Thoracic aorta (tissue), 2 donors: ENCODE measurements around the gene MCC. TPM values are rescaled to one million over a fixed set of nuclear protein-coding genes. Genes with fewer than 3 reads are reported as not detected.

ENCODE experiments used
- ATAC-seq: fragments of 150-250 bp; one replicate; pipeline ENCODE4 v1.8.0; 2017; ENCODE audit warnings: low read depth; ENCODE audit not compliant: insufficient number of reproducible peaks, low FRiP score
- DNase-seq: peaks from one replicate; pipeline ENCODE4 v3.0.0-alpha.2; 2020; ENCODE audit warnings: low spot score
- H3K27ac ChIP-seq, 2 donors: fragments of 200-600 bp; sonication (generic); 1 replicate in 1 of 2; 2 replicates in 1 of 2; pipeline ENCODE4 v1.5.1; 2016; ENCODE audit warnings: mild to moderate bottlenecking in 2 of 2, moderate library complexity in 2 of 2
- H3K27me3 ChIP-seq: fragments of 200-600 bp; sonication (generic); replicated peaks from 2 replicates; pipeline ENCODE4 v1.6.0; 2016; ENCODE audit warnings: mild to moderate bottlenecking; ENCODE audit not compliant: insufficient read depth
- H3K36me3 ChIP-seq: fragments of 200-600 bp; sonication (generic); one replicate; pipeline ENCODE4 v1.5.1; 2016
- H3K4me1 ChIP-seq, 2 donors: fragments of 200-600 bp; sonication (generic); 1 replicate in 1 of 2; 2 replicates in 1 of 2; pipeline versions ENCODE4 v1.5.1 to v1.6.0; 2016; ENCODE audit warnings: low read depth in 2 of 2, mild to moderate bottlenecking in 1 of 2; ENCODE audit not compliant: control insufficient read depth in 1 of 2
- H3K4me3 ChIP-seq: fragments of 200-600 bp; sonication (generic); 2 replicates; pipeline ENCODE4 v1.5.1; 2016; ENCODE audit warnings: mild to moderate bottlenecking
- H3K9me3 ChIP-seq: fragments of 200-600 bp; sonication (generic); 2 replicates; pipeline ENCODE4 v1.5.1; 2016
- total RNA-seq, 2 donors: library from RNA; depleted of rRNA; stranded (reverse); fragments of >200 nt; gene quantifications; one replicate each; pipeline versions ENCODE4 v1.1.0 to v1.2.3, GENCODE V29; 2016
- TF ChIP-seq, protein P1 (sequence below): fragments of 200-600 bp; sonication (generic); IDR thresholded peaks from one replicate; pipeline ENCODE4 v1.5.1; 2019; ENCODE audit warnings: antibody characterized with exemption

Gene MCC
- total RNA-seq, 2 donors from 2014 or later = 14.6 to 27.2 TPM

GRCh38 chr5:113299591-113299990 lies 188.7 kb downstream of the MCC start:
- ATAC-seq (no peak), DNase-seq (no peak)
- Histone ChIP-seq H3K4me1 (peaks cover 0 to 6% of the 10 kb centered on the region in 2 donors), H3K27ac (no peak overlapping the region), H3K36me3 (no peaks in the 10 kb centered on the region), H3K4me3 (no peak overlapping the region), H3K9me3 (no peaks in the 10 kb centered on the region), H3K27me3 (no peaks in the 10 kb centered on the region)
- TF ChIP-seq, protein P1, sequence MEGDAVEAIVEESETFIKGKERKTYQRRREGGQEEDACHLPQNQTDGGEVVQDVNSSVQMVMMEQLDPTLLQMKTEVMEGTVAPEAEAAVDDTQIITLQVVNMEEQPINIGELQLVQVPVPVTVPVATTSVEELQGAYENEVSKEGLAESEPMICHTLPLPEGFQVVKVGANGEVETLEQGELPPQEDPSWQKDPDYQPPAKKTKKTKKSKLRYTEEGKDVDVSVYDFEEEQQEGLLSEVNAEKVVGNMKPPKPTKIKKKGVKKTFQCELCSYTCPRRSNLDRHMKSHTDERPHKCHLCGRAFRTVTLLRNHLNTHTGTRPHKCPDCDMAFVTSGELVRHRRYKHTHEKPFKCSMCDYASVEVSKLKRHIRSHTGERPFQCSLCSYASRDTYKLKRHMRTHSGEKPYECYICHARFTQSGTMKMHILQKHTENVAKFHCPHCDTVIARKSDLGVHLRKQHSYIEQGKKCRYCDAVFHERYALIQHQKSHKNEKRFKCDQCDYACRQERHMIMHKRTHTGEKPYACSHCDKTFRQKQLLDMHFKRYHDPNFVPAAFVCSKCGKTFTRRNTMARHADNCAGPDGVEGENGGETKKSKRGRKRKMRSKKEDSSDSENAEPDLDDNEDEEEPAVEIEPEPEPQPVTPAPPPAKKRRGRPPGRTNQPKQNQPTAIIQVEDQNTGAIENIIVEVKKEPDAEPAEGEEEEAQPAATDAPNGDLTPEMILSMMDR = no peak

DNA sequence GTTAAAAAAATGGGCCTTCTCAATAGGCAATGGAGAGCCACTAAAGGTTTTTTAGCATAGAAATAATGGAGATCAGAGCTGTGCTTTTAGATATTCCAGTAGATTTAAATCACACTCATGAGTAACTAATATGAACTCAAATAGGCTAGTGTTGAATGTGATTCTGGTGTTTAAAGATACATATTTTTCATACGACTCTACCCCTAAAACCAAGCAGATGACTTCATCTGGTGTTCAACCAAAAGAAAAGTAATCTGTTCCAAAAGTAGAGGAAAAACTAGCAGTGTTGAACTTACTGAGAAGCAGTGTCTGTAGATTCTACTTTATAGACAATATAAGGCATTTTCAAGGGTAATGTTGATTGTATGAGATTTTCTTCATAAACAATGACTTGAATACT lies 191.6 kb downstream of the MCC start:
- Histone ChIP-seq H3K27ac (no peak overlapping the region), H3K4me1 (peaks cover 0 to 19% of the 10 kb centered on the region in 2 donors), H3K4me3 (no peak overlapping the region), H3K36me3 (no peaks in the 10 kb centered on the region), H3K27me3 (no peaks in the 10 kb centered on the region), H3K9me3 (no peaks in the 10 kb centered on the region)
- TF ChIP-seq, protein P1 = no peak
- no peak for ATAC-seq
- no peak for DNase-seq

DNA sequence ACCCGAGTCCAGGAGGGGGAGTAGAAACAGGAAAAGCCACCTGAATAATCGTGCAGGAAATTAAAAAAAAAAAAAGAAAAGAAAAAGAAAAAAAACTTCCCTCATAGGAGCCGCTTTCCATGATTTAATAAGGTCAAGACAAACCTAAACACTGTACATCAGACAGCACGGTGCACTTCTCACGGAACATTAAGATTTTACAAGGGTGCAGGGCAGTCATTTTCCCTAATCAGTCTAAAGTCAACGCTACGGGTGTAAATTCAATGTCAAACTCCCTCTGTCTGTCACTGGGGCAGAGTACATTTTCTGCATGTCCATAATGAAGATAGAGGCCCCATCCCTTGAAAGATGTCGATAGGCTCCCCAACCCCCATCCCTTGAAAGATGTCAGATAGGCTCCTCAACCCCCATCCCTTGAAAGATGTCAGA lies 193.1 kb downstream of the MCC start:
- Histone ChIP-seq H3K4me1 (peaks cover 0 to 19% of the 10 kb centered on the region in 2 donors), H3K36me3 (no peaks in the 10 kb centered on the region), H3K27me3 (no peaks in the 10 kb centered on the region), H3K9me3 (no peaks in the 10 kb centered on the region), H3K4me3 (peak overlapping the region; percentile 83), H3K27ac (peak overlapping the region; percentile 79 to 83)
- TF ChIP-seq, protein P1 = no peak
- DNase-seq = no peak
- ATAC-seq = peak; percentile 25

- peak overlapping the region; percentile 83 for H3K4me3 ChIP-seq
- H3K4me1 ChIP-seq = peaks cover 0 to 19% of the 10 kb centered on the region in 2 donors
- peak overlapping the region; percentile 79 to 83 for H3K27ac ChIP-seq
- no peaks in the 10 kb centered on the region for H3K9me3 ChIP-seq
- H3K36me3 ChIP-seq = no peaks in the 10 kb centered on the region
- DNase-seq (peak; percentile 46), ATAC-seq (peak; percentile 66)
- no peaks in the 10 kb centered on the region for H3K27me3 ChIP-seq
- TF ChIP-seq, protein P1 = no peak
These were observed 193.7 kb downstream of the MCC start for GRCh38 chr5:113294311-113295110.

- Histone ChIP-seq H3K27me3 (no peaks in the 10 kb centered on the region), H3K4me3 (peak overlapping the region; percentile 83), H3K36me3 (no peaks in the 10 kb centered on the region), H3K4me1 (peaks cover 0 to 19% of the 10 kb centered on the region in 2 donors), H3K27ac (peak overlapping the region; percentile 79 to 83), H3K9me3 (no peaks in the 10 kb centered on the region)
- DNase-seq = no peak
- ATAC-seq = no peak
- TF ChIP-seq, protein P1 = no peak
These were observed 194.3 kb downstream of the MCC start for GRCh38 chr5:113293975-113294310.
